NCI-H82 treated with DMSO at 0.1 percent for 48 hours (cell line): ENCODE results near the gene TMPRSS9.
A peak's percentile ranks its signal among the peaks of the same experiment; 100 is the strongest.

ENCODE experiments used
- DNase-seq: peaks from one replicate; lab custom pipeline; 2025; ENCODE audit not compliant: unreplicated experiment; lab: John Stamatoyannopoulos, UW

TMPRSS9 gene

GRCh38 chr19:2358548-2359173 is 1.4 kb upstream of the TMPRSS9 start:
- DNase-seq, result no peak

GRCh38 chr19:2360833-2361232 is 768 bp downstream of the TMPRSS9 start:
- no peak for DNase-seq

GRCh38 chr19:2361246-2362045 is 1.4 kb downstream of the TMPRSS9 start:
- DNase-seq, result no peak

GRCh38 chr19:2362046-2362969 is 2.2 kb downstream of the TMPRSS9 start:
- DNase-seq, result no peak

- DNase-seq, result no peak
These were observed 2.9 kb downstream of the TMPRSS9 start for GRCh38 chr19:2362970-2363300.

- no peak for DNase-seq
These were observed 3.4 kb downstream of the TMPRSS9 start for GRCh38 chr19:2363419-2363818.

GRCh38 chr19:2365201-2365970 is 5.3 kb downstream of the TMPRSS9 start:
- no peak for DNase-seq

- no peak for DNase-seq
These were observed 11.6 kb downstream of the TMPRSS9 start for GRCh38 chr19:2371656-2372055.

GRCh38 chr19:2372076-2372612 is 12.1 kb downstream of the TMPRSS9 start:
- DNase-seq, result no peak

GRCh38 chr19:2374808-2375207 is 14.7 kb downstream of the TMPRSS9 start:
- no peak for DNase-seq

- no peak for DNase-seq
These were observed 15.5 kb downstream of the TMPRSS9 start for GRCh38 chr19:2375353-2376121.

GRCh38 chr19:2376784-2377519 is 16.9 kb downstream of the TMPRSS9 start:
- DNase-seq, result no peak

GRCh38 chr19:2380567-2380966 is 20.5 kb downstream of the TMPRSS9 start:
- no peak for DNase-seq

- no peak for DNase-seq
These were observed 21.2 kb downstream of the TMPRSS9 start for GRCh38 chr19:2381148-2381820.

GRCh38 chr19:2382530-2383222 is 22.6 kb downstream of the TMPRSS9 start:
- no peak for DNase-seq

GRCh38 chr19:2385053-2385721 is 25.1 kb downstream of the TMPRSS9 start:
- DNase-seq, result peak; percentile 55
